GM12872 (cell line): ENCODE measurements around the gene IRF2.

ENCODE experiments used
- TF ChIP-seq, protein P1 (sequence below): IDR thresholded peaks from 3 replicates; pipeline ENCODE4 v1.5.1; 2011; ENCODE audit warnings: low read depth, mild to moderate bottlenecking, low read length, moderate library complexity; ENCODE audit not compliant: insufficient read depth

The IRF2 gene

DNA sequence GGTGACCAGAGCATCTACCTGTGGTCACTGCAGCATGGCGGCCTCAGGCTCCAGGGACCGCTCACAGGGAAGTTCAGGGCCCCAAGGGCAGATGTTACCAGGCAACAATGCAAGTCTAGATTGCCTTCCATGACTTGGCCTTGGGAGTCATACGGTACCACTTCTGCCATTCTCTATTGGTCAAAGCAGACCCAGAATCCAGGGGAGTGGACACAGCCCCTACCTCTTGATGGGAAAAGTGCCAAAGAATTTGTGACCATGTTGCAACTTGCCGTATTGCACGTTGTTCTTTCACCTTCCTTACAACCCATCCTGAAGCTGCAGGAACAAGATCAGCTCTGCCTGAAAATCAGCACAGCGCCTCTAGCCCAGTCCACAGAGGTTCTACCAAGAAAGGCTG lies 111.1 kb downstream of the IRF2 start:
- TF ChIP-seq, protein P1, sequence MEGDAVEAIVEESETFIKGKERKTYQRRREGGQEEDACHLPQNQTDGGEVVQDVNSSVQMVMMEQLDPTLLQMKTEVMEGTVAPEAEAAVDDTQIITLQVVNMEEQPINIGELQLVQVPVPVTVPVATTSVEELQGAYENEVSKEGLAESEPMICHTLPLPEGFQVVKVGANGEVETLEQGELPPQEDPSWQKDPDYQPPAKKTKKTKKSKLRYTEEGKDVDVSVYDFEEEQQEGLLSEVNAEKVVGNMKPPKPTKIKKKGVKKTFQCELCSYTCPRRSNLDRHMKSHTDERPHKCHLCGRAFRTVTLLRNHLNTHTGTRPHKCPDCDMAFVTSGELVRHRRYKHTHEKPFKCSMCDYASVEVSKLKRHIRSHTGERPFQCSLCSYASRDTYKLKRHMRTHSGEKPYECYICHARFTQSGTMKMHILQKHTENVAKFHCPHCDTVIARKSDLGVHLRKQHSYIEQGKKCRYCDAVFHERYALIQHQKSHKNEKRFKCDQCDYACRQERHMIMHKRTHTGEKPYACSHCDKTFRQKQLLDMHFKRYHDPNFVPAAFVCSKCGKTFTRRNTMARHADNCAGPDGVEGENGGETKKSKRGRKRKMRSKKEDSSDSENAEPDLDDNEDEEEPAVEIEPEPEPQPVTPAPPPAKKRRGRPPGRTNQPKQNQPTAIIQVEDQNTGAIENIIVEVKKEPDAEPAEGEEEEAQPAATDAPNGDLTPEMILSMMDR: no peak

DNA sequence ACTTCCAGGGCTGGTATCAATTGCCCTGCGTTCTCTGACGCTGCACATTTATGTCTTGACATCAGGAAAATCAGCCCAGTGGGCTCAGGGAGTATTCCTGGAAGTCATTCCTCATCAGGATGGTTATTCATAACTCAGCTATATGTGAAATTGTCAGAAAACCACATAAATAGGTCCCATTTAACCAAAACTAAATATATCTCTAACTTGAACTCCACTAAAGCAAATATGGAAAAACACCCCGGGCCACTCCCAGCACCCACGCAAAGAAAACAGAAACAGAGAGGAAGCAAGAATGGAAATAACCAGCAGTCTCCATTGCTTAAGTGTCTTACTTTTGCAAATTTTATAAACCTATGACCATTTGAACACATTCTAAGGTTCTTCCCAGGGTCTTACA lies 112.0 kb downstream of the IRF2 start:
- TF ChIP-seq, protein P1: no peak

DNA sequence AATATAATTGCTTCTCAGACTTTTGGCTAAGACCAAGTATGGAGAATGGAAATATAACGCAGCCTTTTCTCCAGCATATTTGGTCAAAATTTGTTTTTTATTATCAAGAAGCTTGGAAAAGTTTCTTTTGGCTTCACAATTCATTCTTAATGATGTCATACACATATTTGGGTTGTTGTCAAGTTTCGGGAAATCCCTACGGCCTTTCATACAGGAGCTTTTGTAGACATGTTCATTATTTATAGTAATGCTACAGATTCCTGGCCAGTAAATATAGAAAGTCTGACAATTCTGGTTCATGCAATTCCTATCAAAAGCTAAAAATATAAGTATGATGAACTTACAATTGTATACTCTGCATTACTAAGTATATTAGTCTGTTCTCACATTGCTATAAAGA lies 112.9 kb downstream of the IRF2 start:
- TF ChIP-seq, protein P1: no peak

DNA sequence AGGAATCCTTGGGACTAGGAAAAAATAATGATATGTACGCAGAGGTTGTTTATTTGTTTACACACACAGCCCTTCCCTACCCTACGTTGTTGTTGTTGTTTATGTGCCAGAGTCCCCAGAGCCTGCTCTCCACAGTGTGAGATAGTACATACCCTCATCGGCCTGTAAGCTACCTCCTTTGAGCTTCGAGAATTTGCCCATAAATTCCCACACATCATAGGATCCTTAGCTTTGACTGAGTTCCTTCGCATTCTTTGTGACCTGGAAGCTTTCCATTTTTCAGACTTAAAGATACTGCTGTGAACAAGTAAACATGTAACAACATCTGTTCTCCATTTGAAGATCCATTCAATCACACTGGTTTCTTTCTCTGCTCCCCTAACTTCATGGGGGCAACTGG lies 114.5 kb downstream of the IRF2 start:
- TF ChIP-seq, protein P1: no peak

- TF ChIP-seq, protein P1: no peak
These were observed 115.7 kb downstream of the IRF2 start for GRCh38 chr4:184358521-184359232.

- TF ChIP-seq, protein P1: no peak
These were observed 116.6 kb downstream of the IRF2 start for GRCh38 chr4:184357772-184358171.

DNA sequence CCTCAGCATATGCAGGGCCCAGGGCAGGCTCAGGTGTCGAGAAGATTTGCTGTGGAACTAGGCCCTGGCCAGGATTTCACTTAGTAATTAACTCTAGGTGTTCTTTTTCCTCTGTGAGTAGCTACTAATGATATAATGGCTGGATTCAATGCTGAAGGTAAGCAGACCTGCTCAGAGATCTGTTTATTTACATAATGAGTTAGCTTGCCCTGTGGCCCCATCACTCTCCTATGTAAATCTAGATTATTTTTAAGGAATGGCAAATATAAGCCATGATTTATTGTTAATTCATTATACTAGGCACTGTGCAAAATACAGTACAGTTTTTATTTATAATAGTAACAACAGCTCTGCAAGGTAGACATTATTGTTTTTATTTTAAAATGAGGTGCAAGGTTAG lies 117.2 kb downstream of the IRF2 start:
- TF ChIP-seq, protein P1: no peak
